AG04450 (cell line): Measurements from ENCODE around the gene SCUBE1. TPM values are rescaled to one million over a fixed set of nuclear protein-coding genes. Genes with fewer than 3 reads are reported as not detected.

Source experiments
- CTCF ChIA-PET: fragments of 300-600, 350-600 bp; formaldehyde crosslinking; extraction: SDS; loops from one replicate; lab custom pipeline; 2022; ENCODE audit warnings: antibody characterized with exemption, inconsistent platforms; lab: Charles Lee
- POLR2A ChIA-PET: fragments of 350-600 bp; formaldehyde crosslinking; extraction: SDS; loops from one replicate; lab custom pipeline; 2021; ENCODE audit warnings: antibody characterized with exemption, inconsistent platforms; lab: Yijun Ruan, JAX
- DNase-seq: peaks from one replicate; pipeline ENCODE4 v3.0.0-alpha.2; 2011; ENCODE audit warnings: low read depth, low spot score
- H3K27ac ChIP-seq: one replicate; pipeline ENCODE4 v1.5.1; 2012; ENCODE audit warnings: low read depth, low read length, control low read depth
- H3K27me3 ChIP-seq: one replicate; pipeline ENCODE4 v1.6.0; 2012; ENCODE audit warnings: low read length; ENCODE audit not compliant: control insufficient read depth, insufficient read depth
- H3K4me3 ChIP-seq: 2 replicates; pipeline ENCODE4 v1.5.1; 2011; ENCODE audit warnings: mild to moderate bottlenecking, low read depth, low read length, control low read depth
- H3K9me3 ChIP-seq: 2 replicates; pipeline ENCODE4 v1.5.1; 2012; ENCODE audit warnings: low read length; ENCODE audit not compliant: control insufficient read depth, insufficient read depth
- polyA plus RNA-seq: library from polyadenylated mRNA; depleted of rRNA; stranded (reverse); fragments of >200 nt; gene quantifications from 2 replicates; pipeline ENCODE4 v1.2.3, GENCODE V29; 2011
- TF ChIP-seq, protein P1 (sequence below): IDR thresholded peaks from 2 replicates; pipeline ENCODE4 v1.5.1; 2011; ENCODE audit warnings: low read depth, low read length, control low read depth, inconsistent platforms

The SCUBE1 gene
- polyA plus RNA-seq, 1 experiment = not detected

DNA sequence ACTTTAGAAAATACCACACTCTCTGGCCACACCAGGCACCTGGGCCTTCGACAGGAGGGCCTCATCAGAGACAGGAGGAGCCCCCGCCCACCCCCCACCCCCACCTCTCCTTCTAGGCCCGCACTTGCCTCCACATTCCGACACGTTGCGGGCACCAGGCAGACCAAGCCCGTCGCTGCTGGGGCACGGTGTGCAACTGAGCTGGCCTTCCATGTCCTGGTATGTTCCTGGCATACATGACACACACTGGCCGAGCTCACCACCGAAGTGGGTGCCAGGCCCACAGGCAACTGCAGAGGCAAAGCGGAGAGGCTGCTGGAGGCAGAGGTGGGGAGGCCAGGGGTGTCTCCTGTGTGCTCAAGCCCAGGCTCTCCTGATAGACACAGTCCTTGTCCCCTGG, 129.2 kb downstream of the SCUBE1 start:
- Histone ChIP-seq H3K27ac (no peak overlapping the region), H3K9me3 (no peaks in the 10 kb centered on the region; the same call in 1 of the 2 replicates), H3K4me3 (no peak overlapping the region), H3K27me3 (peaks cover 24% of the 10 kb centered on the region)
- TF ChIP-seq, protein P1, sequence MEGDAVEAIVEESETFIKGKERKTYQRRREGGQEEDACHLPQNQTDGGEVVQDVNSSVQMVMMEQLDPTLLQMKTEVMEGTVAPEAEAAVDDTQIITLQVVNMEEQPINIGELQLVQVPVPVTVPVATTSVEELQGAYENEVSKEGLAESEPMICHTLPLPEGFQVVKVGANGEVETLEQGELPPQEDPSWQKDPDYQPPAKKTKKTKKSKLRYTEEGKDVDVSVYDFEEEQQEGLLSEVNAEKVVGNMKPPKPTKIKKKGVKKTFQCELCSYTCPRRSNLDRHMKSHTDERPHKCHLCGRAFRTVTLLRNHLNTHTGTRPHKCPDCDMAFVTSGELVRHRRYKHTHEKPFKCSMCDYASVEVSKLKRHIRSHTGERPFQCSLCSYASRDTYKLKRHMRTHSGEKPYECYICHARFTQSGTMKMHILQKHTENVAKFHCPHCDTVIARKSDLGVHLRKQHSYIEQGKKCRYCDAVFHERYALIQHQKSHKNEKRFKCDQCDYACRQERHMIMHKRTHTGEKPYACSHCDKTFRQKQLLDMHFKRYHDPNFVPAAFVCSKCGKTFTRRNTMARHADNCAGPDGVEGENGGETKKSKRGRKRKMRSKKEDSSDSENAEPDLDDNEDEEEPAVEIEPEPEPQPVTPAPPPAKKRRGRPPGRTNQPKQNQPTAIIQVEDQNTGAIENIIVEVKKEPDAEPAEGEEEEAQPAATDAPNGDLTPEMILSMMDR = no peak
- DNase-seq = no peak
- POLR2A ChIA-PET = no interaction called here
- CTCF ChIA-PET = interaction anchor here (1.1 kb wide), 1 partner anchor 172 kb away, joined by 3 read pairs; no protein-coding TSS in a partner anchor

DNA sequence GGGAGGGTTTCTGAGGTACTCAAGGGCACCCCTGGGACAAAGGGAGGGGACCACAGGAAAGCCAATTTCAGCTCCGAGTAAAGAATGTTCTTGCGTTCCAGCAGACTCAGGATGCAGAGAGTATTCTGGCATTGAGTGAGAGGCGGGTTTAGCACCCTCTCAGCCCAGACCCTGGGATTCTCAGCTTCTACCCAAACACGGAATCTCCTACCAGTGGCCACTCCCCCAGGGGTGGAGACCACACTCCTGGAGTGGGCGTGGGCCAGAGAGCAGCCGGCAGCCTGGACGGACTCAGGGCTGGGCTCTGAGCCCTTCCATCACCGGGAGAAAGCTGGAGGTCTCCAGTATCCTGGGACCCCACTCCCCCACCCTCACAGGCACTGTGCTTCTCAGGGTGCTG, 130.1 kb downstream of the SCUBE1 start:
- DNase-seq = no peak

DNA sequence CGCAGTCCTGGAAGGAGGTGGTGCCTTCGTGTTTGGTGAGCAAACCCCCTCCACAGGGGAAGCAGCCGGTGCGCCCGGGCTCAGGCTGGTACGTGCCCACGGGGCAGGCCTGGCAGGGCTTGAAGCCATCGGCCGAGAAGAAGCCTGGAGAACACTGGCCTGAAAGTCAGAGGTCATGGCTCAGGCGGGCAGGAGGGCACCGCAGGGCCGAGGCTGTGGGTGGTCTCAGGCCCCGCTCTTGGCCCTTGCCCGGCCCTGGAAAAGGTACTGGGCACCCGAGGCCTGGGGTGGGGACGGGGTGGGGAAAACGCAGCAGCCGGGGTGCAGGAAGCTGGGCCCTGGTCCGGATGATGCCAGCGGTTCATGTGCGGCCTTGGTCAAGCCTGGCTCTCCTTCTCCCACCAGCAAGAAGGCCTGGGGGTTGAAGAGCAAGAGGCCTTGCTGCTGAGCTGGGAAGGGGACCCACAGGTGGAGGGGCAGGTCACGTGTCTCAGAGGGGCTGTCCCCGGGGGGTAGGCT, 130.7 kb downstream of the SCUBE1 start:
- H3K27me3 ChIP-seq = peaks cover 18% of the 10 kb centered on the region
- TF ChIP-seq, protein P1 = no peak
- CTCF ChIA-PET = interaction anchor here (1.1 kb wide), 1 partner anchor 174 kb away, joined by 3 read pairs; no protein-coding TSS in a partner anchor
- DNase-seq = no peak
- POLR2A ChIA-PET = no interaction called here
- H3K9me3 ChIP-seq = no peaks in the 10 kb centered on the region
- H3K4me3 ChIP-seq = no peak overlapping the region
- no peak overlapping the region for H3K27ac ChIP-seq

More for the DNA sequence above, 130.1 kb downstream of the SCUBE1 start:
- Histone ChIP-seq H3K27me3 (peaks cover 18% of the 10 kb centered on the region), H3K4me3 (no peak overlapping the region), H3K9me3 (no peaks in the 10 kb centered on the region), H3K27ac (no peak overlapping the region)
- ChIA-PET POLR2A (no interaction called here), CTCF (interaction anchor here (1.1 kb wide), 1 partner anchor 173 kb away, joined by 3 read pairs; no protein-coding TSS in a partner anchor)
- TF ChIP-seq, protein P1 = no peak

DNA sequence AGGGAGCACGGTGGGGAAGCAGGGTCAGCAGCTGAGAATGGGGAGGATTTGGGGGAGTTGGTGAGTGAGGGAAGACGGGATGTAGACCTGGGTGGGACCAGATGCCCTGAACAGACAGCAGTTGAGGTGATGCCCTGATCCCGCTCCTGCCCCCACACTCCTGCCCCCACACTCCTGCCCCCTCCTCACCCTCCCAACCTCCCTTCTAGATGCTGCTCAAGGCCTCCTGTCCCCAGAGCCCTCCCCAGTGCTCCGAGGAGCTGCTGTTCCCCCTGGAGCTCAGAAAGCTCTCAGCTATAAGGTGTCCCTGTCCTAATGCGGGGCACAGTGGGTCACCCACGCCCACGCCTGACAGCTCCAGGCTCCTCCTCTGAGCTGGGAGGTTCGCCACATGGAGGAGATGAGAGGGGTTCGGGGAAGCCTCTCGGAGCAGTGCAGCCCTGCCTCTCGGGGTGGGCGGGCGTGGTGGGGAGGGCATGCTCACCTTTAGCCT, 131.2 kb downstream of the SCUBE1 start:
- H3K27me3 ChIP-seq = peaks cover 19% of the 10 kb centered on the region
- ChIA-PET POLR2A (no interaction called here), CTCF (no interaction called here)
- H3K4me3 ChIP-seq = no peak overlapping the region
- no peaks in the 10 kb centered on the region for H3K9me3 ChIP-seq
- H3K27ac ChIP-seq = no peak overlapping the region
- DNase-seq = no peak
- TF ChIP-seq, protein P1 = no peak

DNA sequence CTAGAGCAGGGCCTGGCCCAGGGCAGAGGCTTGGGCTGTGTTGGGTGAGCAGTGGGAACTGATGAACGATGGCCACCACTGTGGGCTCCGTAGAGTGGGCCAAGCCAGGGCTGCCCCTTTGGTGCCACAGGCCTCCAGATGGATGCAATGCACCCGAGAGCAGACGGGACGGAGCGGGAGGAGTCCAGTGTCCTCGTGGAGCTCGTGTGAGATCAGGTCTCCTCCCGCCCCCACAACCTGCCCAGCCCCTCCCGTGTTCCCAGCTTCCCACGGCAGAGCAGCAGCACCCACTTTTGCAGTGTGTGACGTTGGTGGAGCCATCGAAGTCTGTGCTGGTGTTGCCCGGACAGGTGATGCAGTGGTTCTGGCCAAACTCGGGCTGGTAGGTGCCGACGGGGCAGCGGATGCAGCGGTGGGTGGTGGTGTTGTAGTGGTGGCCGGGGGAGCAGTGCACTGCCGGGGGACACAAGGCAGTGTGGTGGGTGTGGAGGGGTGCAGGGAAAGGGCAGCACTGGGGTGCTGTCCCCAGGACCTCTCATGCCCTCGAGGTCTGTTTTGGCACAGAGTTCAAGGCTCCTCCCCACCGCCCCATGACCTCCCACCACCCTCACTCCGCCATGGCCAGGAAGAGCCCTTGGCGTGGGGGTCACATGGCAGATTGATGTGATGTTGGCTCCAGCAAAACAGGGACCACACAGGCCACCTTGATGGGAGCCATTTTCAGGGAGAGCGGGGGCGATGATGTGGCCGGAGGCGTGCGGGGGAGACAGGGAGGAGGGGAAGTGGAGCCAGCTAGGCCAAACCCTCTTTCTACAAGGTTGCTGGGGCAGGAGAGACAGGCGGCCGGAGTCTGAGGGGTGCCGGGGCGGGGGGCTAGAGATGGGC, 132.3 kb downstream of the SCUBE1 start:
- peaks cover 19% of the 10 kb centered on the region for H3K27me3 ChIP-seq
- no peak overlapping the region for H3K4me3 ChIP-seq
- H3K9me3 ChIP-seq = no peaks in the 10 kb centered on the region
- H3K27ac ChIP-seq = no peak overlapping the region
- no peak for DNase-seq
- ChIA-PET CTCF (no interaction called here), POLR2A (no interaction called here)
- TF ChIP-seq, protein P1 = no peak
